HepG2 (cell line): Measurements from ENCODE around the gene DLG2. TPM values are rescaled to one million over a fixed set of nuclear protein-coding genes. Genes with fewer than 3 reads are reported as not detected.

Experiments used
- ATAC-seq: fragments of 200-7000 bp; cut with Tn5 transposase; 3 replicates; pipeline ENCODE4 v1.9.1; 2020; ENCODE audit warnings: mild to moderate bottlenecking, moderate library complexity
- BruUV-seq: library from RNA; stranded (reverse); fragments of 400-500 nt; replicated peaks from 2 replicates; lab custom pipeline; 2021; lab: Mats Ljungman, UMichigan
- CTCF ChIA-PET: fragments of 300-600 bp; formaldehyde crosslinking; extraction: SDS; loops from one replicate; lab custom pipeline; 2021; ENCODE audit warnings: low total read pairs, inconsistent platforms, low intra/inter-chr PET ratio; lab: Yijun Ruan, JAX
- POLR2A ChIA-PET: fragments of 350-600 bp; sonication (Branson Sonifier 250); formaldehyde crosslinking; loops from one replicate; lab custom pipeline; 2020; ENCODE audit warnings: antibody characterized with exemption, inconsistent platforms; lab: Yijun Ruan, JAX
- DNase-seq: peaks from one replicate; pipeline ENCODE4 v3.0.0-alpha.2; 2015; ENCODE audit warnings: low spot score
- FAIRE-seq: peaks from 3 replicates; lab custom pipeline; 2011; peaks lifted over from hg19 to GRCh38; lab: Jason Lieb, UNC
- H2AFZ ChIP-seq: one replicate; pipeline ENCODE4 v1.6.1; 2011; ENCODE audit warnings: low read length, inconsistent platforms
- H3K27ac ChIP-seq: fragments of 300-600 bp; 3 replicates; pipeline ENCODE4 v1.8.0; 2011; ENCODE audit warnings: mixed run types, mild to moderate bottlenecking, mixed read lengths, low read length, inconsistent platforms; ENCODE audit not compliant: insufficient read depth; ENCODE audit errors: extremely low read length
- H3K27me3 ChIP-seq, 2 experiments: fragments of 200-600 bp in 1 of 2; 2 replicates in 1 of 2; 3 replicates in 1 of 2; pipeline versions ENCODE4 v1.6.0 to v1.8.0; 2011; ENCODE audit warnings: low read length in 2 of 2, mild to moderate bottlenecking in 2 of 2, moderate library complexity in 2 of 2, inconsistent platforms in 1 of 2; ENCODE audit not compliant: insufficient read depth in 2 of 2, control insufficient read depth in 1 of 2
- H3K36me3 ChIP-seq, 2 experiments: fragments of 200-600 bp in 1 of 2; replicated peaks in 1 of 2; 2 replicates in 1 of 2; 3 replicates in 1 of 2; pipeline versions ENCODE4 v1.5.1 to v1.8.0; 2011; ENCODE audit warnings: low read length in 2 of 2, inconsistent platforms in 1 of 2; ENCODE audit not compliant: insufficient read depth in 2 of 2, control insufficient read depth in 1 of 2
- H3K4me1 ChIP-seq: 2 replicates; pipeline ENCODE4 v1.5.1; 2012; ENCODE audit warnings: low read length, inconsistent platforms; ENCODE audit not compliant: insufficient read depth
- H3K4me2 ChIP-seq: 2 replicates; pipeline ENCODE4 v1.6.0; 2011; ENCODE audit warnings: low read depth, low read length, inconsistent platforms
- H3K4me3 ChIP-seq, 3 experiments: fragments of 200-600 bp in 1 of 3; sonication (generic), shearing (Covaris generic) in 1 of 3; replicated peaks in 1 of 3; 2 replicates each; pipeline ENCODE4 v1.5.1; 2011 to 2016; ENCODE audit warnings: low read length in 3 of 3, inconsistent platforms in 2 of 3, low read depth in 2 of 3, mild to moderate bottlenecking in 2 of 3, control low read depth in 1 of 3, mixed read lengths in 1 of 3; ENCODE audit not compliant: insufficient read depth in 1 of 3
- H3K79me2 ChIP-seq: one replicate; pipeline ENCODE4 v1.6.1; 2011; ENCODE audit warnings: low read length, inconsistent platforms; ENCODE audit not compliant: insufficient read depth
- H3K9ac ChIP-seq: 2 replicates; pipeline ENCODE4 v1.6.0; 2011; ENCODE audit warnings: mild to moderate bottlenecking, low read depth, low read length, inconsistent platforms; ENCODE audit not compliant: insufficient read depth
- H3K9me3 ChIP-seq: 2 replicates; pipeline ENCODE4 v1.5.1; 2012; ENCODE audit warnings: mild to moderate bottlenecking, low read length
- H4K20me1 ChIP-seq: 2 replicates; pipeline ENCODE4 v1.6.0; 2011; ENCODE audit warnings: inconsistent platforms, mild to moderate bottlenecking, low read length, moderate library complexity; ENCODE audit not compliant: insufficient read depth
- NFATC3 ChIP-seq: sonication (generic); formaldehyde crosslinking; IDR thresholded peaks from 2 replicates; pipeline ENCODE4 v1.5.1; 2020; ENCODE audit warnings: mild to moderate bottlenecking, missing genetic modification reagents
- NFE2L1 ChIP-seq: sonication (generic); formaldehyde crosslinking; IDR thresholded peaks from 2 replicates; pipeline ENCODE4 v1.4.0; 2020; ENCODE audit warnings: missing genetic modification reagents, mild to moderate bottlenecking, borderline replicate concordance
- NFRKB ChIP-seq: fragments of 450-650 bp; IDR thresholded peaks from 2 replicates; pipeline ENCODE4 v1.6.1; 2017
- POLR2AphosphoS5 ChIP-seq: IDR thresholded peaks from 2 replicates; pipeline ENCODE4 v1.6.1; 2012; ENCODE audit warnings: low read depth, low read length
- PTBP1 ChIP-seq: fragments of 200-400 bp; formaldehyde crosslinking; IDR thresholded peaks from 2 replicates; pipeline ENCODE4 v1.6.1; 2018; ENCODE audit warnings: low read length, low read depth; ENCODE audit not compliant: poor library complexity, severe bottlenecking
- RCOR2 ChIP-seq: IDR thresholded peaks from 2 replicates; pipeline ENCODE4 v1.6.1; 2016; ENCODE audit warnings: missing biosample characterization, missing genetic modification reagents
- ZNF30 ChIP-seq: sonication (generic); formaldehyde crosslinking; IDR thresholded peaks from 2 replicates; pipeline ENCODE4 v1.5.0; 2020; ENCODE audit warnings: mild to moderate bottlenecking, missing genetic modification reagents
- ZNF34 ChIP-seq: sonication (generic); formaldehyde crosslinking; IDR thresholded peaks from 2 replicates; pipeline ENCODE4 v1.4.0; 2020; ENCODE audit warnings: mild to moderate bottlenecking, missing genetic modification reagents, borderline replicate concordance
- ZNF496 ChIP-seq: sonication (generic); formaldehyde crosslinking; IDR thresholded peaks from 2 replicates; pipeline ENCODE4 v1.8.1; 2023; ENCODE audit warnings: mild to moderate bottlenecking, moderate library complexity, missing genetic modification reagents; ENCODE audit not compliant: insufficient replicate concordance
- ZNF615 ChIP-seq: sonication (generic); formaldehyde crosslinking; IDR thresholded peaks from 2 replicates; pipeline ENCODE4 v1.5.0; 2020; ENCODE audit warnings: mild to moderate bottlenecking, missing genetic modification reagents, borderline replicate concordance
- WGBS: methylation state at CpG from one replicate; pipeline ENCODE4 v1.1.6; 2017; ENCODE audit warnings: low lambda C conversion rate; 5-methylcytosine and 5-hydroxymethylcytosine counted together
- in situ Hi-C: cut with HindIII; loops from 2 replicates; pipeline ENCODE4 v1.10.0; 2017; ENCODE audit warnings: low pct_unique_long_range_greater_than_20kb; ENCODE audit not compliant: extremely low pct_ligation_motif_present
- intact Hi-C: fragments of 100-400 bp; cut with micrococcal nuclease; formaldehyde crosslinking; loops from one replicate; pipeline ENCODE4 v1.10.0; 2022; ENCODE audit not compliant: unreplicated experiment
- polyA plus RNA-seq, 8 experiments: library from polyadenylated mRNA; depleted of rRNA in 3 of 8; stranded (reverse) in 7 of 8; unstranded in 1 of 8; fragments of >200 nt; fragmentation: Illumina TruSeq in 4 of 8; extraction: Trizol in 4 of 8; gene quantifications; 2 replicates each; pipeline versions ENCODE4 v1.2.1 to v1.2.3, GENCODE V29; 2011 to 2016; ENCODE audit warnings: low read depth in 4 of 8, missing spikeins in 1 of 8, mixed read lengths in 1 of 8; ENCODE audit not compliant: insufficient read depth in 1 of 8
- total RNA-seq, 5 experiments: library from RNA; depleted of rRNA; stranded (reverse); fragments of >200 nt; fragmentation: Illumina TruSeq; extraction: Trizol; gene quantifications; 2 replicates each; pipeline ENCODE4 v1.2.3, GENCODE V29; 2016; ENCODE audit warnings: low read depth in 1 of 5
- TF ChIP-seq, protein P1 (sequence below): sonication (generic); formaldehyde crosslinking; IDR thresholded peaks from 2 replicates; pipeline ENCODE4 v1.5.0; 2020; ENCODE audit warnings: mild to moderate bottlenecking, missing genetic modification reagents
- TF ChIP-seq, protein P2 (sequence below): sonication (generic); formaldehyde crosslinking; IDR thresholded peaks from 2 replicates; pipeline ENCODE4 v1.5.0; 2020; ENCODE audit warnings: missing genetic modification reagents
- TF ChIP-seq, protein P3 (sequence below): IDR thresholded peaks from 2 replicates; pipeline ENCODE4 v1.6.1; 2016
- TF ChIP-seq, protein P4 (sequence below): sonication (generic); formaldehyde crosslinking; IDR thresholded peaks from 2 replicates; pipeline ENCODE4 v1.4.0; 2020; ENCODE audit warnings: mild to moderate bottlenecking, missing genetic modification reagents
- TF ChIP-seq, protein P5 (sequence below): IDR thresholded peaks from 2 replicates; pipeline ENCODE4 v1.6.1; 2016

DLG2 gene
- total and polyA plus RNA-seq, 2 of the 13 experiments (the other 11 are each of a cell fraction or from before 2014, with no cell fraction given): 0.46 to 1.0 TPM

DNA sequence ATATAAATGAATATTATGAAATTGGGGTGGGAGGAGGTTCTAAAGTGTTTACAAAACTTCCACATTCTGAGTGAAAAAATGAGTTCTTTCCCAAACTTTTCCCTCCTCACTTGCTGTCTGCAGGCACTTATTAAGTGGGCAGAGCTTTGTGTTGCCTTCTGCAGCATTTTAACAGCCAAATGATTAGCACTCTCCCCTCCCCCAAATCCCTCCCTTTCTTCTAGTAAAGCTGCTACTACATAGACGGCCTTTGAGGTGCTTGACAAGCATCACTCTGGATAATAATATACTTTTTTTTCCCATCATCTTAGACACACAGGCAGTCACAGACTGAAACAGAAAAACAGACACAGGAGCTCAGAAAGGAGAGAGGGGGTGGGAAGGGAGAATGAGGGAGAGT lies 493.5 kb downstream of the DLG2 start:
- no TSS peak for BruUV-seq
- intact Hi-C loops: no loop called here
- ChIA-PET POLR2A (no interaction called here), CTCF (no interaction called here)
- Histone ChIP-seq H3K27me3 (no peaks in the 10 kb centered on the region), H3K9ac (no peak overlapping the region), H2AFZ (no peak overlapping the region), H3K4me1 (no peaks in the 10 kb centered on the region), H3K36me3 (no peaks in the 10 kb centered on the region), H3K79me2 (no peaks in the 10 kb centered on the region), H4K20me1 (no peaks in the 10 kb centered on the region), H3K9me3 (no peaks in the 10 kb centered on the region), H3K27ac (no peak overlapping the region), H3K4me3 (no peak overlapping the region), H3K4me2 (no peak overlapping the region)
- FAIRE-seq (no peak), DNase-seq (no peak), ATAC-seq (no peak)
- in situ Hi-C loops: no loop called here
- WGBS: 0% methylated on average over 1 of the region's 1 CpG
- TF ChIP-seq, protein P1, sequence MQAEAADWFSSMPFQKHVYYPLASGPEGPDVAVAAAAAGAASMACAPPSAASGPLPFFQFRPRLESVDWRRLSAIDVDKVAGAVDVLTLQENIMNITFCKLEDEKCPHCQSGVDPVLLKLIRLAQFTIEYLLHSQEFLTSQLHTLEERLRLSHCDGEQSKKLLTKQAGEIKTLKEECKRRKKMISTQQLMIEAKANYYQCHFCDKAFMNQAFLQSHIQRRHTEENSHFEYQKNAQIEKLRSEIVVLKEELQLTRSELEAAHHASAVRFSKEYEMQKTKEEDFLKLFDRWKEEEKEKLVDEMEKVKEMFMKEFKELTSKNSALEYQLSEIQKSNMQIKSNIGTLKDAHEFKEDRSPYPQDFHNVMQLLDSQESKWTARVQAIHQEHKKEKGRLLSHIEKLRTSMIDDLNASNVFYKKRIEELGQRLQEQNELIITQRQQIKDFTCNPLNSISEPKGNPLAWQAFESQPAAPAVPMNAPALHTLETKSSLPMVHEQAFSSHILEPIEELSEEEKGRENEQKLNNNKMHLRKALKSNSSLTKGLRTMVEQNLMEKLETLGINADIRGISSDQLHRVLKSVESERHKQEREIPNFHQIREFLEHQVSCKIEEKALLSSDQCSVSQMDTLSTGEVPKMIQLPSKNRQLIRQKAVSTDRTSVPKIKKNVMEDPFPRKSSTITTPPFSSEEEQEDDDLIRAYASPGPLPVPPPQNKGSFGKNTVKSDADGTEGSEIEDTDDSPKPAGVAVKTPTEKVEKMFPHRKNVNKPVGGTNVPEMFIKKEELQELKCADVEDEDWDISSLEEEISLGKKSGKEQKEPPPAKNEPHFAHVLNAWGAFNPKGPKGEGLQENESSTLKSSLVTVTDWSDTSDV (CRISPR knock-in tag): no peak
- no peak for TF ChIP-seq ZNF30
- no peak for TF ChIP-seq ZNF34 (CRISPR knock-in tag)
- TF ChIP-seq, protein P2, sequence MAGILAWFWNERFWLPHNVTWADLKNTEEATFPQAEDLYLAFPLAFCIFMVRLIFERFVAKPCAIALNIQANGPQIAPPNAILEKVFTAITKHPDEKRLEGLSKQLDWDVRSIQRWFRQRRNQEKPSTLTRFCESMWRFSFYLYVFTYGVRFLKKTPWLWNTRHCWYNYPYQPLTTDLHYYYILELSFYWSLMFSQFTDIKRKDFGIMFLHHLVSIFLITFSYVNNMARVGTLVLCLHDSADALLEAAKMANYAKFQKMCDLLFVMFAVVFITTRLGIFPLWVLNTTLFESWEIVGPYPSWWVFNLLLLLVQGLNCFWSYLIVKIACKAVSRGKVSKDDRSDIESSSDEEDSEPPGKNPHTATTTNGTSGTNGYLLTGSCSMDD: no peak
- no peak for TF ChIP-seq ZNF496 (CRISPR knock-in tag)
- TF ChIP-seq RCOR2 (CRISPR knock-in tag): no peak
- no peak for TF ChIP-seq PTBP1
- TF ChIP-seq, protein P3, sequence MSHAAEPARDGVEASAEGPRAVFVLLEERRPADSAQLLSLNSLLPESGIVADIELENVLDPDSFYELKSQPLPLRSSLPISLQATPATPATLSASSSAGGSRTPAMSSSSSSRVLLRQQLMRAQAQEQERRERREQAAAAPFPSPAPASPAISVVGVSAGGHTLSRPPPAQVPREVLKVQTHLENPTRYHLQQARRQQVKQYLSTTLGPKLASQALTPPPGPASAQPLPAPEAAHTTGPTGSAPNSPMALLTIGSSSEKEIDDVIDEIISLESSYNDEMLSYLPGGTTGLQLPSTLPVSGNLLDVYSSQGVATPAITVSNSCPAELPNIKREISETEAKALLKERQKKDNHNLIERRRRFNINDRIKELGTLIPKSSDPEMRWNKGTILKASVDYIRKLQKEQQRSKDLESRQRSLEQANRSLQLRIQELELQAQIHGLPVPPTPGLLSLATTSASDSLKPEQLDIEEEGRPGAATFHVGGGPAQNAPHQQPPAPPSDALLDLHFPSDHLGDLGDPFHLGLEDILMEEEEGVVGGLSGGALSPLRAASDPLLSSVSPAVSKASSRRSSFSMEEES (CRISPR knock-in tag): no peak
- TF ChIP-seq POLR2AphosphoS5: no peak
- TF ChIP-seq NFE2L1 (CRISPR knock-in tag): no peak
- TF ChIP-seq, protein P4, sequence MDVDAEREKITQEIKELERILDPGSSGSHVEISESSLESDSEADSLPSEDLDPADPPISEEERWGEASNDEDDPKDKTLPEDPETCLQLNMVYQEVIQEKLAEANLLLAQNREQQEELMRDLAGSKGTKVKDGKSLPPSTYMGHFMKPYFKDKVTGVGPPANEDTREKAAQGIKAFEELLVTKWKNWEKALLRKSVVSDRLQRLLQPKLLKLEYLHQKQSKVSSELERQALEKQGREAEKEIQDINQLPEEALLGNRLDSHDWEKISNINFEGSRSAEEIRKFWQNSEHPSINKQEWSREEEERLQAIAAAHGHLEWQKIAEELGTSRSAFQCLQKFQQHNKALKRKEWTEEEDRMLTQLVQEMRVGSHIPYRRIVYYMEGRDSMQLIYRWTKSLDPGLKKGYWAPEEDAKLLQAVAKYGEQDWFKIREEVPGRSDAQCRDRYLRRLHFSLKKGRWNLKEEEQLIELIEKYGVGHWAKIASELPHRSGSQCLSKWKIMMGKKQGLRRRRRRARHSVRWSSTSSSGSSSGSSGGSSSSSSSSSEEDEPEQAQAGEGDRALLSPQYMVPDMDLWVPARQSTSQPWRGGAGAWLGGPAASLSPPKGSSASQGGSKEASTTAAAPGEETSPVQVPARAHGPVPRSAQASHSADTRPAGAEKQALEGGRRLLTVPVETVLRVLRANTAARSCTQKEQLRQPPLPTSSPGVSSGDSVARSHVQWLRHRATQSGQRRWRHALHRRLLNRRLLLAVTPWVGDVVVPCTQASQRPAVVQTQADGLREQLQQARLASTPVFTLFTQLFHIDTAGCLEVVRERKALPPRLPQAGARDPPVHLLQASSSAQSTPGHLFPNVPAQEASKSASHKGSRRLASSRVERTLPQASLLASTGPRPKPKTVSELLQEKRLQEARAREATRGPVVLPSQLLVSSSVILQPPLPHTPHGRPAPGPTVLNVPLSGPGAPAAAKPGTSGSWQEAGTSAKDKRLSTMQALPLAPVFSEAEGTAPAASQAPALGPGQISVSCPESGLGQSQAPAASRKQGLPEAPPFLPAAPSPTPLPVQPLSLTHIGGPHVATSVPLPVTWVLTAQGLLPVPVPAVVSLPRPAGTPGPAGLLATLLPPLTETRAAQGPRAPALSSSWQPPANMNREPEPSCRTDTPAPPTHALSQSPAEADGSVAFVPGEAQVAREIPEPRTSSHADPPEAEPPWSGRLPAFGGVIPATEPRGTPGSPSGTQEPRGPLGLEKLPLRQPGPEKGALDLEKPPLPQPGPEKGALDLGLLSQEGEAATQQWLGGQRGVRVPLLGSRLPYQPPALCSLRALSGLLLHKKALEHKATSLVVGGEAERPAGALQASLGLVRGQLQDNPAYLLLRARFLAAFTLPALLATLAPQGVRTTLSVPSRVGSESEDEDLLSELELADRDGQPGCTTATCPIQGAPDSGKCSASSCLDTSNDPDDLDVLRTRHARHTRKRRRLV: no peak
- TF ChIP-seq ZNF615 (CRISPR knock-in tag): no peak
- TF ChIP-seq, protein P5, sequence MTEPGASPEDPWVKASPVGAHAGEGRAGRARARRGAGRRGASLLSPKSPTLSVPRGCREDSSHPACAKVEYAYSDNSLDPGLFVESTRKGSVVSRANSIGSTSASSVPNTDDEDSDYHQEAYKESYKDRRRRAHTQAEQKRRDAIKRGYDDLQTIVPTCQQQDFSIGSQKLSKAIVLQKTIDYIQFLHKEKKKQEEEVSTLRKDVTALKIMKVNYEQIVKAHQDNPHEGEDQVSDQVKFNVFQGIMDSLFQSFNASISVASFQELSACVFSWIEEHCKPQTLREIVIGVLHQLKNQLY (CRISPR knock-in tag): no peak
- no peak for TF ChIP-seq NFRKB
- no peak for TF ChIP-seq NFATC3 (CRISPR knock-in tag)
